HG03064 (cell line): ENCODE data around the gene C10orf143.
"Not testable (repeated sequence)": the region's sequence is repeated elsewhere in the genome, so short reads cannot be mapped to it uniquely, and the experiment has no call there.

ENCODE experiments used
- ATAC-seq: cut with Tn5 transposase; IDR thresholded peaks from one replicate; pipeline ENCODE4 v1.9.1; 2021; ENCODE audit warnings: low read depth; ENCODE audit not compliant: unreplicated experiment

Gene C10orf143

DNA sequence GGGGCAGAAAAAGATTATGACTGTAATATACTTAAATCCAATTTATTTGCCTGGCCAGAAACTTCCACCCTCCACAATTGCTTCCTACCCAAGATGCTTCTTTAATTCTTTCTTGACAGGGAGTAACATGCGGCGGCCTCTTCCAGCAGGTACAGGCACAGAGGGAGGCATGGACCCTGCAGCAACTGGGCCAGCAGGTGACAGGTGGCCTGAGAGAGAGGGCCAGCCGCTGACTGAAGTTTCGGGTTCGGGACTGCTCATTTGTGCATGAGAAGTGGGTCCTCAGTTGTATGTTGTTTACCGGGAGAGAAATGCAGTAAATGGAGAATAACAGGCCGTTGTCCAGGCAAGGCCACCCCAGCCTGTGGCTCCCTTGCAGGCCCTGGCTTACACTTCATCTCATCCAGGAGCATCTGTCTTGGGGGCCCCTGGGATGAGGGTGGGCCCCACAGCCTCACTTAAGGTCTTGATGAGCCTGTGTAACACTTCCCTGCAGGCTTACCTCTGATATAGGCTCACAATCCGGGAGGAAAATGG is 72.5 kb downstream of the C10orf143 start:
- no peak for ATAC-seq

DNA sequence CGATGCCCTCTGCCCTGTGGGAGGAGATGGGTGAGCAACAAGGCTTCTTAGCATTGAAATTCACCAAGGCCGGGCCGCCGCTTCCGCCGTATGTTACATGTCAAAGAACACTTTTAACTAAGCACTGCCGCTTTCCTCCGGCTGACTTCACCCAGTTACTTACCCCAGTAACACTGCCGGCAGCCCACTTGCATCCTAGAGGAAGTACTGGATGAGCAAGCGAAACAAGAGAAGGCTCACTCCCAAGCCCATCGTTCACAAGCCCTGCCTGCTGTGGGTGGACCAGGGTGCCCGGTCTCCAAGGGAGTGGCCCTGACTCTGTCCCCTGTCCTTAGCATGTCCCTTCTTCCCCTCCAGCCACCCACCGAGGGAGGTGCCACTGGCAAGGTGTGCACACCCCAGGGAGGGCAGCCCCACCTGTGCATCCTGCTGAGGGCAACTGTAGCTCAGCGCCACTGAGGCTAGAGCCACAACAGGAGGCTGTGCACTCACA is 73.4 kb downstream of the C10orf143 start:
- no peak for ATAC-seq

DNA sequence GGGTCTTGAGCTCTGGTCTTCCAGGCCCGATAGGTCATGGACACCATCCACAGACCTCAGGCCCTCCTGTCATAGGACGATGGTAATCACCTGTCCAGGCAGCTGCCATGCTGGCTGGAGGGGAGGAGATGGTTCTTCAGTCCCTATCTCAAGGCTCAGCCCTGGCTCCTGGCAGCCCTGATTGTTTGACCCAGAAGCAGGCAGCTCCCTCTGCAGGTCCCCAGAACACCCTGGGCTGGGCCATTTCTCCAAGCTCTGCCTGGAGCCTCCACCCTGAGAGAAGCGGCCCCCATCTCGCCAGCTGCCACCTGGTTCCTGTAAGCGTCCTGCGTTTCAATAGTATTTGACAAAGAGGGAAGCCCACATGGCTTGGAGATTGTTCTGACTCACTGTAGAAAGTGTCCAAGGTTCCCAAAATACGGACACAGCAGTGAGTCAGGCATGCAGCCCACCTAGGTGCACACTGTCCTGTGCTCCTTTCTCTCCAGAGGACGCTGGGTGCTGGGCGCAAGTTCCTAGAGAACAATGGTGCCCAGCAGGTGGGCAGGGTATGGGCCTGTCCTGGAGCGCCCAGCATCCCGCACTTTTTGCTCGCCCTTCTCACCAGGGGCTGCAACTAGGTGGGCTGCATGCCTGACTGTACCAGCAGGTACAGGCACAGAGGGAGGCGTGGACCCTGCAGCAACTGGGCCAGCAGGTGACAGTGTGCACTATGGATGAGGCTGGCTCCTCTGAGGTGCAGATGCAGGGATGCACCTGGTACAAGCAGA is 74.1 kb downstream of the C10orf143 start:
- no peak for ATAC-seq

DNA sequence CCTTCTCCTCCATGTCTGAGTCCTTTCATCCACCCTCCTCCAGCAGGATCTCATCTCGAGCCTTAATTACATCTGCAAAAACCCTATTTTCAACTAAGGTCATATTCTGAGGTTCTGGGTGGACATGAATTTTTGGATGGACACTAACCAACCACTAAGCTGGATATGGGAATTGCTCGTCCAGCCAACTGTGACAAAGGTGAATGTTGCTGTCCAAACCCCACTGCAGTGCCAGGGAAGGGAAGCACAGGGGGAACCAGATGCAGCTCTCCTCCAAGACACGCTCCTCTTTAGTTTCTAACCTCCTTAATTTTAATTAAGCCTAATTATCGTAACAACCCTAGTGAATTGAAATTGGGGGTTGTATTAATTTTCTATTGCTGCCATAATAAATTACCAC is 81.4 kb downstream of the C10orf143 start:
- no peak for ATAC-seq

DNA sequence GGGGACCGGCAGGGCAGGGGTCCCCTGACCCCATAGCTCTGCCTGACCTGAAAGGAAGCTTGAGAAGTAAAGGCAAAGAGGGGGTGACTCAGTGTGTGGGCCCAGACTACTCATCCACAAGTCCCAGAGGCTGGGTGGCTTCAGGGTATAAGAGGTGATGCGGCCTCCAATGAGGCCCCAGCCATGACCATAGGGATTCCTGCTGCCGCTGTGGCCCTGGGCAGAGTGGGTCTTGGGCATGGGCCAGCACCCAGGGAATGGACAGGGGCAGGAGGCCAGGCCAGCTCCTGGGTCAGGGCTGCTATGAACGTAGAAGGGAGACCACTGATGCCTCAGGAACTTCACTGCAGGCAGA is 82.2 kb downstream of the C10orf143 start:
- no peak for ATAC-seq

DNA sequence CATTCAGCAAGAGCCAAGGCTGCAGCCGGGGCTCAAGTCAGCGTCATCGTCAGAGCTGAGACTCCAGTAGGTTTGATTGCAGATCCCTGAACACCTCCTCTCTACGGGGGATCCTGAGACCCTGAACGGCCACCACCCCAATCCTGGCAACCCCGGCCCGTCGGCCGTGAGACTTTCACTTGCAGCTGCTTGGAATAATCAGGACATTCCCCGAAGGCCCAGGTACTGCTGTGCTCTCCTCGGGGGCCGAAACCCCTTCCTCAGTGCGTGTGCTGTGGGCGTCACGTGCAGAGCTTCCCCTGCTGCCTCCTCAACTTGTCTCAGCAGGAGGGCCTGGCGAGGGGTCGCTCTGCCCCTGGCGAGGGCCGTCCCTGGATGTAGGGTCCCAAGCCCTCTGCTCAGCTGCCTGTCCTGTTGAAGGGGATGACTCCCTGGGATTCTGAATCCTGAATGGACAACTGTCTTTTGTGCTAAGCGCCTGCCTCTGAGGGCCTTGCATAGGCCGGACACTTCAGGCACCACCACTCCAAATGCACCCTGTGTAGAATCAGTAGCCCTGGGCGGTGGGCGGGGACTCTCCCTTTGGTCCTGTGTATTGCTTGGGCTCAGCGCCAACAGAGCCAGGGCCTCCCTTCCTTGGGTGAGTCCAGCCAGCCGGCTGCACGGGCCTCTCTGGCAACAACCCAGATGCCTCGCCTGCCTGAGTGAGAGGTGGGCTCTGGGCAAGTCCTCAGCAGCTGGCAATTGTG is 82.7 kb downstream of the C10orf143 start:
- no peak for ATAC-seq

DNA sequence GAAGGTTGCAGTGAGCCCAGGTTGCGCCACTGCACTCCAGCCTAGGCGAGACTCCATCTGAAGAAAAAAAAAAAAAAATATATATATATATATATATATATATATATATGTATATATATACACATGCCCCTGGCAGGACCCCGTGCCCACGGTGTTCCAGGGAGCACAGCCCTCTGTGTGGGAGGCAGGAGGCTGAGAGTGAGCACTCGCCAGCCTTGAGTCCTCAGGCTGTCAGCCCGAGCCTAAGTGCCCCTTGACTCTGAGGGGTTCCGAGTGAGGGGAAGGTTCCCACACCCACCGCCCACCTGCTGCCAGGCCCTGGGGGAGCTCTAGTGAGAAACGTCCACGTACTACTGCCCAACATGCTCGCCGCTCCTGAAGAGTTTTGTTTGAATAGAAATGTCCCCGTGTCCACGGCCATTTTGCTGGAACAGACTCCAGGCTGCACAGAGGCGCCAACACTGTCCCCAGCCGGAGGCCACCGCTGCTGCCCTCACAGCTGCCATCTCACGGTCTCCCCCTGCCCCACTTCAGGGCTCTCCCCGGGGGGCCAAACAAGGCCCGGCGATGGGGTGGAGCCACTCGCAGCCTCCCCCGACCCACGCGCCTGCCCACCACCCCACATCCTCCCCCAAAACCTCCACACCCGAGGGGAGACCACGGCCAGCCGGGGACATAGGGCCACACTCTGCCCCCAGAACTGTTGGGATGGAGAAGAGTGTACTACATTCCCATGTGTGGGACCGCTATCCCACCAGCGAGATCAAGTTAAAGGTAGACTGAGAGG is 83.8 kb downstream of the C10orf143 start:
- no peak for ATAC-seq

DNA sequence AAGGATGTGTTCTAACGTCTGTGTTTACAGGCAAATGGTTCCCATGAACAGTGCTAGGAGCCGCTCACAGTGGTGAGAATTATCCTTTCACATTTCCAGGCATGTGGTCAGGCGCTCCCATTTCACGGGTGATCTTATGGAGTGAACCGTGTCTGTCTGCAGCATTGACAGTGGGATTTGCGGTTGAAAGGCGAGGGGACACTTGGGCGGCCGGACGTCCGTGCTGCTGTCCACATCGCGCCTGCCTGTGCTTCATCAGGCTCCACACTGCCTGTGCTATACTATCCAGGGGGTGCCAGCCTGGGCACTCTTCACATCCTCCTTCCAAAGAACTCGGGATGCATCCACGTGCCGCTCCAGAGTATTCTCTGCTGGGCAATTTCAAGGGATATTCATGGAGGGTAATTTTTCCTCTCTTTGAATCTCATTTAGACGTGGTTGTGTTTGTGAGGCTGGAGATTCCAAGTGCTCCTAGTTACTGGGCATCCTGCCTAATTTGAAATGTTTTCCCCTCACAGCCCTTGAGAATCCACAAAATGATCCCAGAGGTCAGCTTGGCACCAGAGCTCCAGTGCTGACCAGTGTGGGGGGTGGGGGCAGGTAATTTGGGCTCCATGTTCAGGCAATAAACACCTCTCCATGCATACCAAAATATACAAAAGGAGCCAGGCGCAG is 84.7 kb downstream of the C10orf143 start:
- ATAC-seq, result no peak

DNA sequence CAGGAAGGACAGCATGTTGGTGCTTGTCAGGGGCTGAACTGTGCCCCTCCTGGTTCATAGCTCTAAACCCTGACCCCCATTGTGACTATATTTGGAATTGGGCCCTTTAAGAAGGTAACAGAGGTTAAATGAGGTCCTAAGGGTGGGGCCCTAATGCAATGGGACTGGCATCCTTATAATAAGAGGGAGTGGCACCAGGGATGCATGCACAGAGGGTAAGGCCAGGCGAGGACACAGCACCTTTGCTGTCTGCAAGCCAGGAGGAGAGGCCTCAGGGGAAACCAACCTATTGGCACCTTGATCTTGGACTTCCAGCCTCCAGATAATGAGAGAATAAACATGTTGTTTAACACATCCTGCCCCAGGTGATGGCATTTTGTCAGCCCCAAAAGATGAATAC is 85.3 kb downstream of the C10orf143 start:
- ATAC-seq, result no peak

DNA sequence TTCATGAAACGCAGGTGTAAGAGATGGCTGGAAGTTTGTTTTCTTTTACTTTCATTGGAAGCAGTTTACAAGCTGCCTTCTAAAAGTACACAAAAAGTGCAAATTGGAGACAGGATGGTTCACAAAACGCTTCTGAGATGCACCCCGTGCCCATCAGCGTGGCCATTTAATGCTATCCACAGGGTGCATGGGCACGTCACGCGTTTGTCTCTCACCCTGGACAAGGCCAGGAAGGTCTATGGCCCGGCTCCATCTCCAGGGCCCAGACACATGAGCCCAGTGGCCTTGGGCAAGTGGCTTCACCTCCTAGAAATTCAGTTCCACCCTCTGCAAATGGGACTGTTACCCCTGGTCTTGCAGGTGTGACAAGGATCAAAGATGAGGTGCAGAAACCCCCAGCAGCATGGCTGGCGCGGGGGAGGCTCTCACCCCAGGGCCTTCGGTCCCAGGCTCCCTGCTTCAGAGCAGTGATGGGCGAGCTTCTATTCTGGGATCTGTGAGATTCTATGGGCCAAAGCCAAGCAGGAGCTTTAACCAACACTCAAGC is 85.8 kb downstream of the C10orf143 start:
- no peak for ATAC-seq

DNA sequence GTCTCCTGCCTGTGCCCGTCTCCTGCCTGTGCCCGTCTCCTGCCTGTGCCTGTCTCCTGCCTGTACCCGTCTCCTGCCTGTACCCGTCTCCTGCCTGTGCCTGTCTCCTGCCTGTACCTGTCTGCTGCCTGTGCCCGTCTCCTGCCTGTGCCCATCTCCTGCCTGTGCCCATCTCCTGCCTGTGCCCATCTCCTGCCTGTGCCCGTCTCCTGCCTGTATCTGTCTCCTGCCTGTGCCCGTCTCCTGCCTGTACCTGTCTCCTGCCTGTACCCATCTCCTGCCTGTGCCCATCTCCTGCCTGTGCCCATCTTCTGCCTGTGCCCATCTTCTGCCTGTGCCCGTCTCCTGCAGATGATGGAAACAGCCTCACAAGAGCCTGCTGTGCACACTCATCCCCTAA is 86.3 kb downstream of the C10orf143 start:
- ATAC-seq, result not testable (repeated sequence)

DNA sequence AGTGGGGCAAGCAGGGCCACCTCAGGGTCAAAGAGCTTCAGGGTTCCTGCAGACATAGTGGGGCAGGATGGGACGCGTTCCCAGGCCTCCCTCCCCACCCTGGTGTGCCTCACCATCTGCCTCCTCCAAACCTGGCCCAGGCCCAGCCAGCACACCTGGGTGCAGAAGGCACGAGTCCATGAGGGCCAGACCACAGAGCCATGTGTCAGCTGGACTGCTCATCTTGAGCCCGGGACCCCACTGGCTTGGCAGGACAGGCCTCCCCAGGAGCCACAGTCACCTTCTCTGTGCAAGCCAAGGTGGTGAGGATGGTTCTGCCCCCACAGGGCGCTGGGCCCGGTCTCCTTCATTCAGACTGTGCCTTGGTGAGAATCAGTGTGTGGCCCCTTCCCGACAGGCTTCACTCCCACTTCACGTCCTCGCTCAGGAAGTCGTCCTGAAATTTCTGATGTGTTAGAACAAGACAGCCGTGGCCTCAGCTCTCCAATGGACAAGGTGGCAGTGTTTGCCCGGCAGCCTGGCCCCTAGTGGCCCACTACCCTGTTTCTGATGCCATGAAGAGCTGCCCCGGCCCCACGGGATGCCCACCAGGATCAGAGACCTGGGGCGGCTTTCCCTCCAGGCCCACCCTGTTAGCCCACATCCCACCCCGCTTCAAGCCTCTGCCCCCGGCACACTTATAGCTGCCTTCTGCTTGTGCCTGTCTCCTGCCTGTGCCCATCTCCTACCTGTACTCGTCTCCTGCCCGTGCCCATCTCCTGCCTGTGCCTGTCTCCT is 87.0 kb downstream of the C10orf143 start:
- no peak for ATAC-seq

DNA sequence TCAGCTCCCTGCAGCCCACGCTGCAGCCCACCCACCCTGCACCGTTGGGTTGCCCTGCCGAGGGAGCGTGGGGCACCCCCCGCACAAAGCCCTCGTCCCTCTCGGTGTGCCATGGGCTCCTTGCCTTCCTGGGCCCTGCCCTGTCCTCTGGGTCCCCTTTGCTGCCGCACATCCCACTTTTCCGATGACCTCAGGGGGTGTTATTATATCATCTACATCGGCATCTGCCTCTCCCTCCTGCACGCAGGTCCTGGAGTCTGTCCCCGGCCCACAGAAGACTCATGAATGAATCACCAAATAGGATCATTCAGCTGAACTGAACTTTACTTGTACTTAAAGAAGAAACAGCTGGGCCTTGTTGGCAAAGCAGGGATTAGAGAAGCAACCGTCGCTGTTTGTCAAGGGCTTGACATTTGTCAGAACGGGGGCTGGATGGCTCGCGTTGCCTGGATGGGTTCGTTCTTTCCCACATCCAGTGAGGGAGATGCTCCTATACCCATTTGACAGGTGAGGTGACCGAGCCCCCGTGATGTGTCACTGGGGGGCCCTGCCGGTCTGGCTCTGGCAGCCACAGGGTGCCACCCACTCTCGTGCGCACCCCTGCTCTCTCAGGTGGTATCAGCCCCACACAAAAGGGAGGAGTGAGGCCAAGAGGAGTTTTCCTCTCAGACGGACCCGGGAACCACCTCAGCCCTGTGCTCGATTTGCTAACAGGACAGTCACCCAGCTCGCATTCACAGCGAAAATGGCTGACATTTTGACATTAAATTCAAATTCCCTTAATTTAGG is 87.9 kb downstream of the C10orf143 start:
- ATAC-seq, result no peak

DNA sequence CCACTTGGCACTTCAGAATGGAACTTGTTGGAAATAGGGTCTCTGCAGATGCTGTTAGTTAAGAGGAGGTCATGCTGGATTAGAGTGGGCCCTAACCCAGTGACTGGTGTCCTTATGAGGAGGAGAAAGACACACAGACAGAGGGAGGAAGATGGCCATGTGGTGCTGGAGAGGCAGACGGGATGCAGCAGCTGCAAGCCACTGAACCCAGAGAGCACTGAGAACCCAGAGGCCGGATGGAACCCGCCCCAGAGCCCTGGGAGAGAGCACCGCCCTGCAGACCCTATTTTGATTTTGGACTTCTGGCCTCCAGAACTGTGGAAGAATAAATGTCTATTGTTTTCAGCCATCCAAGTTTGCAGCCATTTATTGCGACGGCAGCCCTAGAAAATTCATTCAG is 88.5 kb downstream of the C10orf143 start:
- no peak for ATAC-seq

DNA sequence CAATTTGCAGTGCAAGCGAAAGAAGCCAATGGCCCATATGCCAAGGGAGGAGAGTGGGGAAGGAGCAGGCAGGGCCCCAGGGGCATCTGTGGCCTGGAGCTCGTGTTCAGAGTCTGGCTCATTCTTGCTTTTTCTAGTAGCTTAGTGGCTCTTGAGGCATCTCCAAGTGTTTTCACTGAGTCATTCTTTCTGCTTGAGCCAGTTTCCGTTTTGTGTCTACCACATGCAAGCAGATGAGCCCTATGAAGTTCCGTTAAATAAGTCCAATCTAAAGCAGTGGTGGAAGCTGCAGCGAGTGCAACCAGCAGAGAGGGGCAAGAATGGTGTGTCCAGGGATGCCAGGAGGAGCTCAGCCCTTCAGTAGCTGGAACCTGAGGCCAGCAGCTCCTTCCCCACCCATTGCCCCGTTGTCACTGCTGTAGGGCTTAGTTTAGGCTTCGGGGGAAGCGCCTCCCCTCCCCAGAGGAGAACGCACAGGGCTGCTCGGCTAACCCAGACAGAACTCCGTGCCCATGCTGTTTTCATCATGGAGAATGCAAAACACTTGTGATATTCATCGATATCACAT is 89.2 kb downstream of the C10orf143 start:
- ATAC-seq, result no peak

DNA sequence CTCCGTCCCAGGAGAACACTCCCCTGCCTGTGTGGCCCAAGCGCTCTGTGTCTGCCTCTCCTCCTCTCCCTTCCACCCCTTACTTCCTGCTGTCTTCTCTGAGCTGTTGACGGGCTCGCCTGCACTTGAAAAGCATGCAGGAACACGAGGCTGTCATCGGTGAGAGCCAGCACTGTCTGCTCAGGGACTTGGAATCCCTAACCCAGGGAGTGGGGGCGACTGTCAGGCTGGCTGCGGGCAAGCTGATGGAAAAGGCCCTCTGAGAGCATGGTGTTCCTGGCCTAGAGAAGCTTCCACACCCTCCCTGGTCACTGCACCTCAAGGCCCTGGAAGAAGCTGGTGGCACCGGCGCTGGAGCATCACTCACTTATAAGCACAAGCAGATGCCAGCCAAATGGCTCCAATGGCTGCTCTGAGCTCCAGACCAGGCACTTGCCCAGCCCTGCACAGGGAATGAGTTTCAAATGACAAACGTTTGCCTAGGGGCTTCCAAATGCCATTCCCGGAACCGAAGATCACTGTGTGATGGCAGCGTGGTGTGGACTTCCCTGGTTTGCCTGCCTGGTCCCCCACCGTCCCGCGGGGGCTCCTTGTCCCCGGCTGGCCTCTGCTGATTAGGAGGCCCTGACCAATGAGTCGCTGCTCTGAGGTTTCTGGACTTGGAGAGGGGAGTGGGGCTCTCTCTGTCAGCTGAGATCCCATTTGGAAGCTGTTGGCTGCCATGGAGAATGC is 89.8 kb downstream of the C10orf143 start:
- ATAC-seq, result no peak

DNA sequence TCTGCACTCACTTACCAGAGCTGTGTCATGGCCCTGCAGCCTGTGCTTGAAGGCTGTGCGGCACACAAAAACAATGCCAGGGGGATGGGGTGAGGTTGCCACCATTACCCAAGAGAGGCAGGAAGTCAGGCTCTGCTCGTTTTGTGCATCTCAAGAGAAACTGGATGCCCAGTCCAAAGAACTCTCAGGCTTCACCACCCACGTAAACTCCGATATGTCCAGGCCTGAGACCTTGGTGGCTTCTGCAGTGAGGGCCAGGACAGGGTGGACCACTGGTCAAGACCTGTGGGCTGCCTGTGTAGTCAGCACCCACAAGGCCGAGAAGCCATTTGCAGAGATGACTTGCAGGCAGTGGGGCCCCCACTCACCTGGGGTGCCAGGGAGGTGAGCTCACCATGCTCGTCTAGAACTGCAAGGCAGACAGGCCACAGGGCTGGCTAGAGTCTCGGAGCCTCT is 91.9 kb downstream of the C10orf143 start:
- ATAC-seq, result no peak

DNA sequence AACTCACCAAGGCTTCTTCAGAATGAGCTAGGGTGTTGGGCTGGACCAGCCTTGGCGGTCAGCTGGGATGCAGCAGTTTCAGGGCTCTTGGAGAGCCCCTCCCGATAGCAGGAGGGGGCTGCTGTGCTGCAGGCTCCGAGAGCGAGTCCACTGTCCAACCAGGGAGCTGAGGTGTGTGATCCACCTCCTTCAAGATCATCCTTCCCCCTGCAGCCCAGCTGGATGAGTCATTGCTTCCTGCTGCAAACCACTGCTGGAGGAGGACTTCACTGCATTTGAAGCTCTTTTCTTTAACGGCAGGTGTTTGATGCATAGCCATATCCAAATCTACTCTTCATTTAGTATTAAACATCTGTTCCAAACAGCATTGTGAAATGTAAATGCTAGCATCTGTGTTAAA is 92.4 kb downstream of the C10orf143 start:
- no peak for ATAC-seq
